Measurements from ENCODE around the gene RAB21. TPM values are rescaled to one million over a fixed set of nuclear protein-coding genes. Genes with fewer than 3 reads are reported as not detected.

RAB21 gene
- total RNA-seq, 1 donor from 2014 or later, result 31.4 TPM

DNA sequence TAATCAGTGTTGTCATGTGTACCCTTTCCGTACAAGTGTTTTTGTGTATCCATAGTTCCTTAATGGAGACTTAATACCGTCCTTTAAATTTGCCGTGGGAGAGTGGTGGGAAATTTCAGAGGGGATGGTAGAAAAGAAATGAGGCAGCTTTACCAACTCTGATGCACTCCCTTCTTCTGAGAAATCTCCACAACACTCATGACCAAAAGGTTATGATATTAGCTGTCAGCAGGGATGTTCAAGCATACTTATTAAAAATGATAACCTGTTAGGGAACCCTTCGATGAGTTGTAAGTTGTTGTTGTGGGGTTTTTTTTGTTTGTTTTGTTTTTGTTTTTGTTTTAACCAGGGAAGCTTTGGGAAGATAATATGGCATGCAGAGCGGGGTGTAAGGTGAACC is 12.5 kb downstream of the RAB21 start:
- Mint-ChIP-seq H3K36me3 (peaks cover 50% of the 10 kb centered on the region), H3K4me1 (no peaks in the 10 kb centered on the region), H3K9me3 (peaks cover 30% of the 10 kb centered on the region), H3K27ac (no peak overlapping the region), H3K27me3 (ENCODE audit: insufficient read depth, low read depth) (no peaks in the 10 kb centered on the region), H3K4me3 (no peak overlapping the region)
- peaks cover 46% of the 10 kb centered on the region for H4K20me1 ChIP-seq (ENCODE audit: low read depth)
- no peak overlapping the region for H3K4me3 ChIP-seq
- no peak overlapping the region for H3K4me2 ChIP-seq
- no peak overlapping the region for H3K27ac ChIP-seq
- peaks cover 89% of the 10 kb centered on the region for H3K79me2 ChIP-seq (ENCODE audit: low read depth)
- no peak for TF ChIP-seq EZH2 (IDR thresholded peaks at IDR 0.05)
- TF ChIP-seq CTCF (IDR thresholded peaks at IDR 0.05), result no peak
- TF ChIP-seq EZH2phosphoT487 (IDR thresholded peaks at IDR 0.05), result no peak
- H3F3A ChIP-seq (ENCODE audit: low read depth), result no peaks in the 10 kb centered on the region
- no peak overlapping the region for H2AFZ ChIP-seq (replicated peaks)
- DNase-seq (ENCODE audit: low spot score), result no peak
- H3K9me3 ChIP-seq (ENCODE audit: low read depth), result no peaks in the 10 kb centered on the region
- H3K4me1 ChIP-seq, result no peaks in the 10 kb centered on the region
- H3K9ac ChIP-seq, result no peak overlapping the region
- H3K36me3 ChIP-seq, result peaks cover 7% of the 10 kb centered on the region
- no peaks in the 10 kb centered on the region for H3K27me3 ChIP-seq

GRCh38 chr12:71768900-71769299 is 14.2 kb downstream of the RAB21 start:
- no peaks in the 10 kb centered on the region for H3K27me3 ChIP-seq
- no peak overlapping the region for H3K27ac Mint-ChIP-seq
- no peak overlapping the region for H3K4me3 ChIP-seq
- H3K27me3 Mint-ChIP-seq (ENCODE audit: insufficient read depth, low read depth), result no peaks in the 10 kb centered on the region
- no peaks in the 10 kb centered on the region for H3K4me1 Mint-ChIP-seq
- no peaks in the 10 kb centered on the region for H3F3A ChIP-seq (ENCODE audit: low read depth)
- no peak overlapping the region for H3K27ac ChIP-seq
- peaks cover 7% of the 10 kb centered on the region for H3K36me3 ChIP-seq
- no peak overlapping the region for H3K9ac ChIP-seq
- peaks cover 39% of the 10 kb centered on the region for H4K20me1 ChIP-seq (ENCODE audit: low read depth)
- TF ChIP-seq CTCF (IDR thresholded peaks at IDR 0.05) (no peak), EZH2phosphoT487 (IDR thresholded peaks at IDR 0.05) (no peak)
- no peaks in the 10 kb centered on the region for H3K9me3 ChIP-seq (ENCODE audit: low read depth)
- peaks cover 22% of the 10 kb centered on the region for H3K9me3 Mint-ChIP-seq
- no peak overlapping the region for H2AFZ ChIP-seq (replicated peaks)
- DNase-seq (ENCODE audit: low spot score), result no peak
- H3K79me2 ChIP-seq (ENCODE audit: low read depth), result peaks cover 72% of the 10 kb centered on the region
- no peak overlapping the region for H3K4me3 Mint-ChIP-seq
- H3K36me3 Mint-ChIP-seq, result peaks cover 48% of the 10 kb centered on the region
- no peaks in the 10 kb centered on the region for H3K4me1 ChIP-seq
- H3K4me2 ChIP-seq, result no peak overlapping the region

GRCh38 chr12:71771069-71771468 is 16.4 kb downstream of the RAB21 start:
- H3K79me2 ChIP-seq (ENCODE audit: low read depth), result peaks cover 50% of the 10 kb centered on the region

More at GRCh38 chr12:71771069-71771468, 16.4 kb downstream of the RAB21 start:
- Mint-ChIP-seq H3K27me3 (ENCODE audit: insufficient read depth, low read depth) (no peaks in the 10 kb centered on the region), H3K9me3 (peaks cover 6% of the 10 kb centered on the region), H3K4me1 (no peaks in the 10 kb centered on the region), H3K4me3 (no peak overlapping the region), H3K27ac (no peak overlapping the region), H3K36me3 (peaks cover 35% of the 10 kb centered on the region)
- no peaks in the 10 kb centered on the region for H3K27me3 ChIP-seq
- H3K4me1 ChIP-seq, result no peaks in the 10 kb centered on the region
- H3K4me2 ChIP-seq, result no peak overlapping the region
- no peaks in the 10 kb centered on the region for H3F3A ChIP-seq (ENCODE audit: low read depth)
- peaks cover 7% of the 10 kb centered on the region for H3K36me3 ChIP-seq
- DNase-seq (ENCODE audit: low spot score), result no peak
- H4K20me1 ChIP-seq (ENCODE audit: low read depth), result peaks cover 31% of the 10 kb centered on the region
- no peaks in the 10 kb centered on the region for H3K9me3 ChIP-seq (ENCODE audit: low read depth)
- no peak overlapping the region for H3K27ac ChIP-seq
- H3K9ac ChIP-seq, result no peak overlapping the region
- H3K4me3 ChIP-seq, result no peak overlapping the region
- TF ChIP-seq EZH2 (IDR thresholded peaks at IDR 0.05), result no peak
- TF ChIP-seq EZH2phosphoT487 (IDR thresholded peaks at IDR 0.05), result no peak
- no peak for TF ChIP-seq CTCF (IDR thresholded peaks at IDR 0.05)
- no peak overlapping the region for H2AFZ ChIP-seq (replicated peaks)

Data from neural progenitor cell (in vitro differentiated cells).